Endothelial cell of umbilical vein (primary cell): Measurements from ENCODE around the gene MESD. TPM values are rescaled to one million over a fixed set of nuclear protein-coding genes. Genes with fewer than 3 reads are reported as not detected.

ENCODE experiments used
- BruUV-seq: library from RNA; stranded (reverse); fragments of 400-500 nt; replicated peaks from 2 replicates; lab custom pipeline; 2021; lab: Mats Ljungman, UMichigan
- CTCF ChIA-PET: fragments of 300-600, 350-600 bp; sonication (Branson Sonifier 250); formaldehyde crosslinking; loops from one replicate; lab custom pipeline; 2021; ENCODE audit warnings: antibody characterized with exemption, inconsistent platforms; lab: Charles Lee
- POLR2A ChIA-PET: fragments of 300-600, 350-600 bp; sonication (Branson Sonifier 250); formaldehyde crosslinking; loops from one replicate; lab custom pipeline; 2021; ENCODE audit warnings: antibody characterized with exemption, inconsistent platforms; lab: Charles Lee
- DNase-seq: peaks from one replicate; pipeline ENCODE4 v3.0.0-alpha.2; 2011; ENCODE audit warnings: low read depth, low spot score
- FAIRE-seq: peaks from 2 replicates; lab custom pipeline; 2011; peaks lifted over from hg19 to GRCh38; lab: Jason Lieb, UNC
- H2AFZ ChIP-seq: 2 replicates; pipeline ENCODE4 v1.6.0; 2012; ENCODE audit warnings: low read depth, low read length, control low read depth, inconsistent platforms
- H3K27ac ChIP-seq: 2 replicates; pipeline ENCODE4 v1.5.1; 2011; ENCODE audit warnings: low read depth, mild to moderate bottlenecking, control low read depth, low read length, moderate library complexity; ENCODE audit not compliant: insufficient read depth
- H3K27me3 ChIP-seq, 2 experiments: 2 replicates each; pipeline versions ENCODE4 v1.6.0 to v1.6.1; 2011; ENCODE audit warnings: low read length in 2 of 2, mixed read lengths in 1 of 2; ENCODE audit not compliant: control insufficient read depth in 2 of 2, insufficient read depth in 2 of 2
- H3K36me3 ChIP-seq, 2 experiments: 2 replicates in 1 of 2; 3 replicates in 1 of 2; pipeline ENCODE4 v1.5.1; 2011; ENCODE audit warnings: low read length in 2 of 2, mild to moderate bottlenecking in 1 of 2, moderate library complexity in 1 of 2; ENCODE audit not compliant: control insufficient read depth in 2 of 2, insufficient read depth in 2 of 2; ENCODE audit errors: extremely low read depth in 1 of 2
- H3K4me1 ChIP-seq: 3 replicates; pipeline ENCODE4 v1.5.1; 2011; ENCODE audit warnings: mild to moderate bottlenecking, low read length; ENCODE audit not compliant: control insufficient read depth, insufficient read depth; ENCODE audit errors: extremely low read depth
- H3K4me2 ChIP-seq: 2 replicates; pipeline ENCODE4 v1.6.1; 2011; ENCODE audit warnings: low read length, control low read depth, mixed read lengths; ENCODE audit not compliant: insufficient read depth
- H3K4me3 ChIP-seq, 3 experiments: fragments of 200-600 bp in 1 of 3; sonication (generic), shearing (Covaris generic) in 1 of 3; replicated peaks in 1 of 3; 2 replicates each; pipeline ENCODE4 v1.5.1; 2011 to 2016; ENCODE audit warnings: control low read depth in 3 of 3, low read length in 3 of 3, mild to moderate bottlenecking in 2 of 3, inconsistent platforms in 1 of 3, low read depth in 1 of 3, moderate library complexity in 1 of 3; ENCODE audit not compliant: insufficient read depth in 1 of 3
- H3K79me2 ChIP-seq: 2 replicates; pipeline ENCODE4 v1.6.0; 2012; ENCODE audit warnings: low read length, inconsistent platforms; ENCODE audit not compliant: control insufficient read depth, insufficient read depth
- H3K9ac ChIP-seq: replicated peaks from 2 replicates; pipeline ENCODE3; 2011; ENCODE audit warnings: low read length, control low read depth; ENCODE audit not compliant: insufficient read depth; ENCODE audit errors: extremely low read depth
- H3K9me1 ChIP-seq: replicated peaks from 3 replicates; pipeline ENCODE4 v1.6.0; 2011; ENCODE audit warnings: mild to moderate bottlenecking, low read length; ENCODE audit not compliant: control insufficient read depth, insufficient read depth; ENCODE audit errors: extremely low read depth
- H3K9me3 ChIP-seq: replicated peaks from 2 replicates; pipeline ENCODE4 v1.5.1; 2012; ENCODE audit warnings: low read length, inconsistent platforms; ENCODE audit not compliant: control insufficient read depth, insufficient read depth
- H4K20me1 ChIP-seq: replicated peaks from 2 replicates; pipeline ENCODE3; 2011; ENCODE audit warnings: mild to moderate bottlenecking, low read length; ENCODE audit not compliant: control insufficient read depth, insufficient read depth; ENCODE audit errors: extremely low read depth
- CTCF ChIP-seq, 2 donors: IDR thresholded peaks; 1 replicate in 1 of 2; 2 replicates in 1 of 2; pipeline ENCODE4 v1.5.1; 2011; ENCODE audit warnings: low read length in 2 of 2, mild to moderate bottlenecking in 2 of 2, moderate library complexity in 2 of 2, control low read depth in 1 of 2, inconsistent platforms in 1 of 2, low read depth in 1 of 2; ENCODE audit not compliant: insufficient read depth in 1 of 2; ENCODE audit errors: extremely low read depth in 1 of 2
- EZH2 ChIP-seq: IDR thresholded peaks from 2 replicates; pipeline ENCODE4 v1.6.1; 2012; ENCODE audit warnings: borderline replicate concordance, low read depth, mild to moderate bottlenecking, moderate library complexity, low read length, inconsistent platforms; ENCODE audit not compliant: severe bottlenecking
- FOS ChIP-seq: IDR thresholded peaks from 2 replicates; pipeline ENCODE4 v1.6.1; 2011; ENCODE audit warnings: mild to moderate bottlenecking, low read length, moderate library complexity, borderline replicate concordance; ENCODE audit not compliant: insufficient read depth
- GATA2 ChIP-seq: IDR thresholded peaks from 2 replicates; pipeline ENCODE4 v1.7.0; 2011; ENCODE audit warnings: low read depth, mild to moderate bottlenecking, moderate library complexity, mixed read lengths, low read length; ENCODE audit not compliant: insufficient read length, insufficient read depth
- JUN ChIP-seq: IDR thresholded peaks from 2 replicates; pipeline ENCODE4 v1.6.1; 2011; ENCODE audit warnings: borderline replicate concordance, low read depth; ENCODE audit not compliant: insufficient read length, insufficient read depth
- MAX ChIP-seq: IDR thresholded peaks from 2 replicates; pipeline ENCODE4 v1.6.1; 2011; ENCODE audit not compliant: insufficient read depth, insufficient read length
- MYC ChIP-seq: IDR thresholded peaks from one replicate; pipeline ENCODE4 v1.6.1; 2011; ENCODE audit warnings: mild to moderate bottlenecking, low read depth, low read length
- POLR2A ChIP-seq: IDR thresholded peaks from 2 replicates; pipeline ENCODE4 v1.6.1; 2012; ENCODE audit warnings: low read depth, mild to moderate bottlenecking, control low read depth, low read length
- POLR2AphosphoS5 ChIP-seq: IDR thresholded peaks from 2 replicates; pipeline ENCODE4 v1.6.1; 2012; ENCODE audit warnings: low read depth, mild to moderate bottlenecking, control low read depth, low read length, moderate library complexity; ENCODE audit not compliant: insufficient read depth
- dilution Hi-C: fragments of 300-500 bp; cut with MboI; formaldehyde crosslinking; loops from one replicate; pipeline ENCODE4 v1.15.0; 2019; ENCODE audit warnings: low sequenced_read_pairs; ENCODE audit not compliant: extremely low pct_ligation_motif_present
- intact Hi-C: fragments of 100-400 bp; cut with micrococcal nuclease; formaldehyde crosslinking; loops from one replicate; pipeline ENCODE4 v1.10.0; 2022
- polyA plus RNA-seq, 4 experiments: library from polyadenylated mRNA; depleted of rRNA in 3 of 4; stranded (reverse) in 3 of 4; unstranded in 1 of 4; fragments of >200 nt; gene quantifications; 2 replicates each; pipeline versions ENCODE4 v1.2.1 to v1.2.3, GENCODE V29; 2011 to 2012; ENCODE audit warnings: missing spikeins in 1 of 4
- total RNA-seq: library from RNA; stranded (reverse); gene quantifications from 2 replicates; pipeline ENCODE4 v1.2.3, GENCODE V29; 2021

The MESD gene
- total and polyA plus RNA-seq, 2 donors (not counting 3 experiments of a cell fraction or from before 2014, with no cell fraction given), result 12.8 to 30.5 TPM

- no peak for DNase-seq
- Histone ChIP-seq H4K20me1 (no peaks in the 10 kb centered on the region), H3K9ac (no peak overlapping the region), H3K4me3 (no peak overlapping the region), H3K27ac (no peak overlapping the region), H3K4me1 (peaks cover 27% of the 10 kb centered on the region), H2AFZ (no peak overlapping the region), H3K9me1 (no peaks in the 10 kb centered on the region), H3K4me2 (no peak overlapping the region), H3K36me3 (no peaks in the 10 kb centered on the region), H3K9me3 (no peaks in the 10 kb centered on the region), H3K27me3 (no peaks in the 10 kb centered on the region), H3K79me2 (no peaks in the 10 kb centered on the region)
- BruUV-seq, result no TSS peak
- no peak for TF ChIP-seq MYC
- FAIRE-seq, result no peak
- ChIA-PET POLR2A (no interaction called here), CTCF (interaction anchor here (1.0 kb wide), 1 partner anchor 8 kb away, joined by 6 read pairs; no protein-coding TSS in a partner anchor)
- dilution Hi-C loops (no loop called here), intact Hi-C loops (no loop called here)
Observed at GRCh38 chr15:81031203-81031602, 41.6 kb upstream of the MESD start.

GRCh38 chr15:81030301-81030750 is 40.7 kb upstream of the MESD start:
- Histone ChIP-seq H3K4me1 (peaks cover 27% of the 10 kb centered on the region), H3K9me1 (no peaks in the 10 kb centered on the region), H3K4me3 (no peak overlapping the region), H3K9me3 (no peaks in the 10 kb centered on the region), H3K9ac (no peak overlapping the region), H3K4me2 (peak overlapping the region; percentile 36), H3K27ac (peak overlapping the region; percentile 9), H3K79me2 (no peaks in the 10 kb centered on the region), H4K20me1 (no peaks in the 10 kb centered on the region), H3K27me3 (no peaks in the 10 kb centered on the region), H2AFZ (no peak overlapping the region), H3K36me3 (no peaks in the 10 kb centered on the region)
- DNase-seq (no peak), FAIRE-seq (no peak)
- ChIA-PET POLR2A (no interaction called here), CTCF (interaction anchor here (1.0 to 1.1 kb wide), 3 partner anchors 9 to 76 kb away, joined by 3 to 6 read pairs (median 3); no protein-coding TSS in a partner anchor)
- BruUV-seq, result no TSS peak
- dilution Hi-C loops (no loop called here), intact Hi-C loops (no loop called here)
- no peak for TF ChIP-seq MAX
- no peak for TF ChIP-seq JUN
- TF ChIP-seq MYC, result no peak
- TF ChIP-seq POLR2AphosphoS5, result no peak
- TF ChIP-seq POLR2A, result no peak
- no peak for TF ChIP-seq EZH2
- TF ChIP-seq GATA2, result no peak
- no peak for TF ChIP-seq CTCF (IDR thresholded peaks at IDR 0.05; ENCODE audit: extremely low read depth in 1 of 2, insufficient read depth in 1 of 2, low read depth in 1 of 2, low read length in 2 of 2)
- no peak for TF ChIP-seq FOS
